ENCODE data around the gene MED13L. TPM values are rescaled to one million over a fixed set of nuclear protein-coding genes. Genes with fewer than 3 reads are reported as not detected.

MED13L gene
- total and polyA plus RNA-seq, 3 donors from 2014 or later: 56.4 to 173 (median 133) TPM

DNA sequence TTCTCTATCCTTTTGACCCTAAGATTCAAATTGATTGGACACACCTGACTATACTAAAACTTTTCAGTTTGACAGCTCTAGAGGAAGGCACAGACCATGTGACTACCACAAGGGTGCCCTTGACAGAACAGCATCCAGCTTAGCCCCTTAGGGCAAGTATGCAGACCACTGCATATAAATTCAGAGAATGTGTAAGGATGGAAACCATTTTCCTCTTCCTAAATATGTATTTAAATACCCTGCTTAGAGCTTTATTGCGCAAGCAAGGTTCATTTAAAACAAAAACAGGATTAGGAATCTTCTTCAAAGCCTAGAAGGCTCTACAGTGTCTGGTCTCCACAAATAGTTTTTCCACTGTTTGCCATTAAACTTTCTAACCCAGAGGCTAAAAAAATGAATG is 202.8 kb downstream of the MED13L start:
- TF ChIP-seq POLR2A (IDR thresholded peaks at IDR 0.05): no peak
- TF ChIP-seq CTCF (IDR thresholded peaks at IDR 0.05): no peak
- Histone ChIP-seq H3K4me3 (no peak overlapping the region), H3K27ac (no peak overlapping the region), H3K9me3 (no peaks in the 10 kb centered on the region), H3K27me3 (no peaks in the 10 kb centered on the region), H3K36me3 (ENCODE audit: low read depth, missing control alignments) (no peaks in the 10 kb centered on the region), H3K4me1 (no peaks in the 10 kb centered on the region)
- intact Hi-C loops (cut with DNase I; ENCODE audit: low total_unique reads): no loop called here
- WGBS, 2 donors: 97 to 100% methylated on average over 1 of the region's 1 CpG
- DNase-seq: no peak

DNA sequence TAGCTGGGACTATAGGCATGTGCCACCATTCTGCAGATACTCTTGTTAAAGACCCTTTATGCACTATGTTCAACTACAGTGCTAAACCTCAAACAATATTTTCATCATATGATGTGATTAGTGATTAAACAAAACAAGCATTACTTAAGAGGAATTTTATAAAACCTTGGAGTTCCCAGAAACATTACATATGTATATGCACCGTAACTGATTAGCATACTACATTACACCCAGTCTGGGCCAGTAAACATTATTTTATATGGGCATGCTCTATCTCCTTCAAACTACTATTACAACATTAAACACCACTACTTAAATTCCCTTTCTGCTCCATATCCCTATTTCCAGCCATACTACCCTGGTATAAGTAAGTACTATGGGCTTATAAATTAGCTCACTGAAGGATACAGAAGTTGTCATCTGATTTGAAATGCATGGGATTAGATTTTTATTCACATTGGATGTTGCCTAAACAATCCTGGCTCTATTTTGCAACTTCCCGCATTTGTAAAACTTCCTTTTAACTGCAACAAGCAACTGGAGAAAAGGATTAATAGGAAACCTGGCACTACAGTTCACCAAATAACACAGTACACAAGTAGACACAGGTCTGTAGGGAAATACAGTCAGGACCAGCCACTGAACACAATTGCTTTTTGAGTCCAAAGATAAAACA is 205.8 kb downstream of the MED13L start:
- no peaks in the 10 kb centered on the region for H3K36me3 ChIP-seq (ENCODE audit: low read depth, missing control alignments)
- H3K27ac ChIP-seq: no peak overlapping the region
- H3K9me3 ChIP-seq: no peaks in the 10 kb centered on the region
- 88 to 95% methylated on average over 2 of the region's 2 CpGs for WGBS, 2 donors
- intact Hi-C loops (cut with DNase I; ENCODE audit: low total_unique reads): no loop called here
- TF ChIP-seq CTCF (IDR thresholded peaks at IDR 0.05): no peak
- TF ChIP-seq POLR2A (IDR thresholded peaks at IDR 0.05): no peak
- H3K27me3 ChIP-seq: no peaks in the 10 kb centered on the region
- DNase-seq: no peak
- no peak overlapping the region for H3K4me3 ChIP-seq
- H3K4me1 ChIP-seq: peaks cover 5% of the 10 kb centered on the region

DNA sequence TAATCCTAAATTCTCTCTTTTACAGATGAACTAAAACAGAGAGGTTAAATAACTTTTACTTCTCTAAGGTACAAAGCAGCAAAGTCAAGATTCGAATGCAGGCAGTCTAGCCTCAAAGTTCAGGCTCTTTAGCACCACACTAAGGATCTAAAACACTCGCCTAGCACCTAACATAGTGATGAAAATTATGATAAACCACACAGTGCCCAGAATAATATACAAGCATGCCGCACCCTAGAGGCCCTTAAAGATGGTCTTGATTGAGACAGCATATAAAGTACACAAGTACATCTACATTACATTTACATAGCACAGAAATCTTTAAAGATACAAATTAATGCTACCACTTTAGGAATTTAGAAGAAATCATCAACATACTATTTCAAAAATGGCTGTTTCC is 207.0 kb downstream of the MED13L start:
- Histone ChIP-seq H3K9me3 (no peaks in the 10 kb centered on the region), H3K36me3 (ENCODE audit: low read depth, missing control alignments) (no peaks in the 10 kb centered on the region), H3K27ac (no peak overlapping the region), H3K4me3 (no peak overlapping the region), H3K27me3 (no peaks in the 10 kb centered on the region), H3K4me1 (peaks cover 5% of the 10 kb centered on the region)
- no peak for DNase-seq
- intact Hi-C loops (cut with DNase I; ENCODE audit: low total_unique reads): no loop called here
- TF ChIP-seq POLR2A (IDR thresholded peaks at IDR 0.05) (no peak), CTCF (IDR thresholded peaks at IDR 0.05) (no peak)
- WGBS, 2 donors: 92 to 95% methylated on average over 3 of the region's 3 CpGs

- intact Hi-C loops (cut with DNase I; ENCODE audit: low total_unique reads): no loop called here
- no peak for TF ChIP-seq CTCF (IDR thresholded peaks at IDR 0.05)
- TF ChIP-seq POLR2A (IDR thresholded peaks at IDR 0.05): no peak
- DNase-seq: no peak
- no peaks in the 10 kb centered on the region for H3K27me3 ChIP-seq
- H3K9me3 ChIP-seq: no peaks in the 10 kb centered on the region
- H3K36me3 ChIP-seq (ENCODE audit: low read depth, missing control alignments): no peaks in the 10 kb centered on the region
- H3K4me1 ChIP-seq: peaks cover 5% of the 10 kb centered on the region
- no peak overlapping the region for H3K4me3 ChIP-seq
- H3K27ac ChIP-seq: no peak overlapping the region
Measured at GRCh38 chr12:116069943-116070342, 207.6 kb downstream of the MED13L start.

- Histone ChIP-seq H3K9me3 (no peaks in the 10 kb centered on the region), H3K4me1 (peaks cover 5% of the 10 kb centered on the region), H3K27ac (no peak overlapping the region), H3K27me3 (no peaks in the 10 kb centered on the region), H3K36me3 (ENCODE audit: low read depth, missing control alignments) (no peaks in the 10 kb centered on the region), H3K4me3 (no peak overlapping the region)
- TF ChIP-seq POLR2A (IDR thresholded peaks at IDR 0.05) (no peak), CTCF (IDR thresholded peaks at IDR 0.05) (no peak)
- no peak for DNase-seq
- intact Hi-C loops (cut with DNase I; ENCODE audit: low total_unique reads): no loop called here
- 74 to 75% methylated on average over 9 of the region's 9 CpGs for WGBS, 2 donors
Measured at GRCh38 chr12:116068853-116069252, 208.6 kb downstream of the MED13L start.

Measured in testis (tissue), 3 donors.